ENCODE measurements around the gene TBL2. TPM values are rescaled to one million over a fixed set of nuclear protein-coding genes. Genes with fewer than 3 reads are reported as not detected.

TBL2 gene
- total RNA-seq, 1 experiment from 2014 or later, result 32.3 TPM

DNA sequence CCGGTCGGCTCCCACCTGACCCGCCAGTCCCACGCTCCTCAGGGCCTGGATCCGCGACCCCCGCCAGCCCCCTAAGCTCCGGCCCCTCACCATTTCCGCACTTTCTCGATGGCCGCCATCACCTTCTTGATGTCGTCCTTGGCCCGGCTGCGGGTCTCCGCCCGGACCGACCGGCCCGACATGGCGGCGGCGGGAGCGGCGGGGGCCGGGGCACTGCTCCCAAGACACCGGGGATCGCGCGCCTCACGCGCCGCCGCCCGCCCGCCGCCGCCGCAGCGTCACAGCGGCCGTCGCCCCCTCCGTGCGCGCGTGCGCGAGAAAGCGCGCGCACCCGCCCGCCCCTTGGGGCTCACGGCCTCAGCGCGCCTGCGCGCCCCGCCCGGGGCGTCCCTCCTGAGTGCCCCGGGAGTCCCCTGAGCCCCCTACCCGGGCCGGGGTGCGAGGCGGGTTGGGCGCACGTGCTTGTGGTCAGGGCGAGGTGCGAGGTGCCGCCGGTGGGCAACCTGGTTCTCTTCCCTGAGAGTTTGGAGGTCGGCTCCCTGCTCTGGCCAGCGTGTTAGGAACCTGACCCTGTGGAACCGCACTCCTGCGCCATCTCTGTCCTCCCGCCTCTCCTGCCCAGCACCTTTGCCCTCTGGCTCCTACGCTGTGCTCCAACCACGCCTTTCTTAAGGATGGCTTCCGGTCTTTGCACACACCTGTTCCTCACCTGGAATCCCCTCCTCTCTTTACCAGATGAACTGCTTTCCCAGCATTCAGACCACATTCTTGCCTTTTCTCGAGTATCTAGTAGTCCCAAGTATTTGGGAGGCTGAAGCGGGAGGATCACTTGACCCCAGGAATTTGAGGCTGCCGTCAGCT lies 20.8 kb downstream of the TBL2 start, which contains the start of gene BCL7B (continued):
- TF ChIP-seq MXD4 (CRISPR knock-in tag; IDR thresholded peaks at IDR 0.05; ENCODE audit: borderline replicate concordance), result no peak
- TF ChIP-seq, protein P1, sequence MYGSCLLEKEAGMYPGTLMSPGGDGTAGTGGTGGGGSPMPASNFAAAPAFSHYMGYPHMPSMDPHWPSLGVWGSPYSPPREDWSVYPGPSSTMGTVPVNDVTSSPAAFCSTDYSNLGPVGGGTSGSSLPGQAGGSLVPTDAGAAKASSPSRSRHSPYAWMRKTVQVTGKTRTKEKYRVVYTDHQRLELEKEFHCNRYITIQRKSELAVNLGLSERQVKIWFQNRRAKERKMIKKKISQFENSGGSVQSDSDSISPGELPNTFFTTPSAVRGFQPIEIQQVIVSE (CRISPR knock-in tag; IDR thresholded peaks at IDR 0.05; ENCODE audit: borderline replicate concordance), result no peak
- no peak for TF ChIP-seq ZNF396 (CRISPR knock-in tag; IDR thresholded peaks at IDR 0.05; ENCODE audit: borderline replicate concordance)
- peak; percentile 90 for TF ChIP-seq TEAD4 (CRISPR knock-in tag; IDR thresholded peaks at IDR 0.05)
- TF ChIP-seq JUN (CRISPR knock-in tag; IDR thresholded peaks at IDR 0.05), result peak; percentile 97
- TF ChIP-seq ETV6 (CRISPR knock-in tag; IDR thresholded peaks at IDR 0.05), result peak; percentile 99
- TF ChIP-seq RELA (CRISPR knock-in tag; IDR thresholded peaks at IDR 0.05; ENCODE audit: borderline replicate concordance), result no peak
- 0 out of 2 replicates have a peak, but pooled peaks have one; percentile 67 for TF ChIP-seq ELF4 (CRISPR knock-in tag; IDR thresholded peaks at IDR 0.05; ENCODE audit: low read depth)
- peak; percentile 80 for TF ChIP-seq FOXK1 (CRISPR knock-in tag; IDR thresholded peaks at IDR 0.05)
- TF ChIP-seq FOXP1 (CRISPR knock-in tag; IDR thresholded peaks at IDR 0.05; ENCODE audit: borderline replicate concordance), result peak; percentile 98
- TF ChIP-seq, protein P2, sequence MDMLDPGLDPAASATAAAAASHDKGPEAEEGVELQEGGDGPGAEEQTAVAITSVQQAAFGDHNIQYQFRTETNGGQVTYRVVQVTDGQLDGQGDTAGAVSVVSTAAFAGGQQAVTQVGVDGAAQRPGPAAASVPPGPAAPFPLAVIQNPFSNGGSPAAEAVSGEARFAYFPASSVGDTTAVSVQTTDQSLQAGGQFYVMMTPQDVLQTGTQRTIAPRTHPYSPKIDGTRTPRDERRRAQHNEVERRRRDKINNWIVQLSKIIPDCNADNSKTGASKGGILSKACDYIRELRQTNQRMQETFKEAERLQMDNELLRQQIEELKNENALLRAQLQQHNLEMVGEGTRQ (CRISPR knock-in tag; IDR thresholded peaks at IDR 0.05), result no peak
- TF ChIP-seq EMX1 (CRISPR knock-in tag; IDR thresholded peaks at IDR 0.05), result peak; percentile 37; the same call in 1 of the 2 replicates
- TF ChIP-seq, protein P3, sequence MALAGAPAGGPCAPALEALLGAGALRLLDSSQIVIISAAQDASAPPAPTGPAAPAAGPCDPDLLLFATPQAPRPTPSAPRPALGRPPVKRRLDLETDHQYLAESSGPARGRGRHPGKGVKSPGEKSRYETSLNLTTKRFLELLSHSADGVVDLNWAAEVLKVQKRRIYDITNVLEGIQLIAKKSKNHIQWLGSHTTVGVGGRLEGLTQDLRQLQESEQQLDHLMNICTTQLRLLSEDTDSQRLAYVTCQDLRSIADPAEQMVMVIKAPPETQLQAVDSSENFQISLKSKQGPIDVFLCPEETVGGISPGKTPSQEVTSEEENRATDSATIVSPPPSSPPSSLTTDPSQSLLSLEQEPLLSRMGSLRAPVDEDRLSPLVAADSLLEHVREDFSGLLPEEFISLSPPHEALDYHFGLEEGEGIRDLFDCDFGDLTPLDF (CRISPR knock-in tag; IDR thresholded peaks at IDR 0.05), result peak; percentile 96
- TF ChIP-seq OVOL2 (CRISPR knock-in tag; IDR thresholded peaks at IDR 0.05; ENCODE audit: borderline replicate concordance), result no peak
- TF ChIP-seq, protein P4, sequence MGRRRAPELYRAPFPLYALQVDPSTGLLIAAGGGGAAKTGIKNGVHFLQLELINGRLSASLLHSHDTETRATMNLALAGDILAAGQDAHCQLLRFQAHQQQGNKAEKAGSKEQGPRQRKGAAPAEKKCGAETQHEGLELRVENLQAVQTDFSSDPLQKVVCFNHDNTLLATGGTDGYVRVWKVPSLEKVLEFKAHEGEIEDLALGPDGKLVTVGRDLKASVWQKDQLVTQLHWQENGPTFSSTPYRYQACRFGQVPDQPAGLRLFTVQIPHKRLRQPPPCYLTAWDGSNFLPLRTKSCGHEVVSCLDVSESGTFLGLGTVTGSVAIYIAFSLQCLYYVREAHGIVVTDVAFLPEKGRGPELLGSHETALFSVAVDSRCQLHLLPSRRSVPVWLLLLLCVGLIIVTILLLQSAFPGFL (CRISPR knock-in tag; IDR thresholded peaks at IDR 0.05; ENCODE audit: borderline replicate concordance), result peak; percentile 82; the same call in 1 of the 2 replicates
- TF ChIP-seq, protein P5, sequence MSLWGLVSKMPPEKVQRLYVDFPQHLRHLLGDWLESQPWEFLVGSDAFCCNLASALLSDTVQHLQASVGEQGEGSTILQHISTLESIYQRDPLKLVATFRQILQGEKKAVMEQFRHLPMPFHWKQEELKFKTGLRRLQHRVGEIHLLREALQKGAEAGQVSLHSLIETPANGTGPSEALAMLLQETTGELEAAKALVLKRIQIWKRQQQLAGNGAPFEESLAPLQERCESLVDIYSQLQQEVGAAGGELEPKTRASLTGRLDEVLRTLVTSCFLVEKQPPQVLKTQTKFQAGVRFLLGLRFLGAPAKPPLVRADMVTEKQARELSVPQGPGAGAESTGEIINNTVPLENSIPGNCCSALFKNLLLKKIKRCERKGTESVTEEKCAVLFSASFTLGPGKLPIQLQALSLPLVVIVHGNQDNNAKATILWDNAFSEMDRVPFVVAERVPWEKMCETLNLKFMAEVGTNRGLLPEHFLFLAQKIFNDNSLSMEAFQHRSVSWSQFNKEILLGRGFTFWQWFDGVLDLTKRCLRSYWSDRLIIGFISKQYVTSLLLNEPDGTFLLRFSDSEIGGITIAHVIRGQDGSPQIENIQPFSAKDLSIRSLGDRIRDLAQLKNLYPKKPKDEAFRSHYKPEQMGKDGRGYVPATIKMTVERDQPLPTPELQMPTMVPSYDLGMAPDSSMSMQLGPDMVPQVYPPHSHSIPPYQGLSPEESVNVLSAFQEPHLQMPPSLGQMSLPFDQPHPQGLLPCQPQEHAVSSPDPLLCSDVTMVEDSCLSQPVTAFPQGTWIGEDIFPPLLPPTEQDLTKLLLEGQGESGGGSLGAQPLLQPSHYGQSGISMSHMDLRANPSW (CRISPR knock-in tag; conservative IDR thresholded peaks at IDR 0.05; ENCODE audit: low read depth), result no peak
- TF ChIP-seq, protein P6, sequence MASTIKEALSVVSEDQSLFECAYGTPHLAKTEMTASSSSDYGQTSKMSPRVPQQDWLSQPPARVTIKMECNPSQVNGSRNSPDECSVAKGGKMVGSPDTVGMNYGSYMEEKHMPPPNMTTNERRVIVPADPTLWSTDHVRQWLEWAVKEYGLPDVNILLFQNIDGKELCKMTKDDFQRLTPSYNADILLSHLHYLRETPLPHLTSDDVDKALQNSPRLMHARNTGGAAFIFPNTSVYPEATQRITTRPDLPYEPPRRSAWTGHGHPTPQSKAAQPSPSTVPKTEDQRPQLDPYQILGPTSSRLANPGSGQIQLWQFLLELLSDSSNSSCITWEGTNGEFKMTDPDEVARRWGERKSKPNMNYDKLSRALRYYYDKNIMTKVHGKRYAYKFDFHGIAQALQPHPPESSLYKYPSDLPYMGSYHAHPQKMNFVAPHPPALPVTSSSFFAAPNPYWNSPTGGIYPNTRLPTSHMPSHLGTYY (CRISPR knock-in tag; IDR thresholded peaks at IDR 0.05), result peak; percentile 79; the same call in 1 of the 2 replicates
- no peak for TF ChIP-seq ZNF263 (CRISPR knock-in tag; IDR thresholded peaks at IDR 0.05; ENCODE audit: low read depth)
- TF ChIP-seq ZNF671 (CRISPR knock-in tag; IDR thresholded peaks at IDR 0.05), result no peak
- no peak for TF ChIP-seq NFATC4 (CRISPR knock-in tag; IDR thresholded peaks at IDR 0.05)
- TF ChIP-seq TEAD1 (CRISPR knock-in tag; IDR thresholded peaks at IDR 0.05), result peak; percentile 98
- TF ChIP-seq, protein P7, sequence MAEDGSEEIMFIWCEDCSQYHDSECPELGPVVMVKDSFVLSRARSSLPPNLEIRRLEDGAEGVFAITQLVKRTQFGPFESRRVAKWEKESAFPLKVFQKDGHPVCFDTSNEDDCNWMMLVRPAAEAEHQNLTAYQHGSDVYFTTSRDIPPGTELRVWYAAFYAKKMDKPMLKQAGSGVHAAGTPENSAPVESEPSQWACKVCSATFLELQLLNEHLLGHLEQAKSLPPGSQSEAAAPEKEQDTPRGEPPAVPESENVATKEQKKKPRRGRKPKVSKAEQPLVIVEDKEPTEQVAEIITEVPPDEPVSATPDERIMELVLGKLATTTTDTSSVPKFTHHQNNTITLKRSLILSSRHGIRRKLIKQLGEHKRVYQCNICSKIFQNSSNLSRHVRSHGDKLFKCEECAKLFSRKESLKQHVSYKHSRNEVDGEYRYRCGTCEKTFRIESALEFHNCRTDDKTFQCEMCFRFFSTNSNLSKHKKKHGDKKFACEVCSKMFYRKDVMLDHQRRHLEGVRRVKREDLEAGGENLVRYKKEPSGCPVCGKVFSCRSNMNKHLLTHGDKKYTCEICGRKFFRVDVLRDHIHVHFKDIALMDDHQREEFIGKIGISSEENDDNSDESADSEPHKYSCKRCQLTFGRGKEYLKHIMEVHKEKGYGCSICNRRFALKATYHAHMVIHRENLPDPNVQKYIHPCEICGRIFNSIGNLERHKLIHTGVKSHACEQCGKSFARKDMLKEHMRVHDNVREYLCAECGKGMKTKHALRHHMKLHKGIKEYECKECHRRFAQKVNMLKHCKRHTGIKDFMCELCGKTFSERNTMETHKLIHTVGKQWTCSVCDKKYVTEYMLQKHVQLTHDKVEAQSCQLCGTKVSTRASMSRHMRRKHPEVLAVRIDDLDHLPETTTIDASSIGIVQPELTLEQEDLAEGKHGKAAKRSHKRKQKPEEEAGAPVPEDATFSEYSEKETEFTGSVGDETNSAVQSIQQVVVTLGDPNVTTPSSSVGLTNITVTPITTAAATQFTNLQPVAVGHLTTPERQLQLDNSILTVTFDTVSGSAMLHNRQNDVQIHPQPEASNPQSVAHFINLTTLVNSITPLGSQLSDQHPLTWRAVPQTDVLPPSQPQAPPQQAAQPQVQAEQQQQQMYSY (CRISPR knock-in tag; IDR thresholded peaks at IDR 0.05), result no peak; the same call in 1 of the 2 replicates
- TF ChIP-seq ZBTB21 (CRISPR knock-in tag; IDR thresholded peaks at IDR 0.05; ENCODE audit: borderline replicate concordance), result no peak
- TF ChIP-seq, protein P8, sequence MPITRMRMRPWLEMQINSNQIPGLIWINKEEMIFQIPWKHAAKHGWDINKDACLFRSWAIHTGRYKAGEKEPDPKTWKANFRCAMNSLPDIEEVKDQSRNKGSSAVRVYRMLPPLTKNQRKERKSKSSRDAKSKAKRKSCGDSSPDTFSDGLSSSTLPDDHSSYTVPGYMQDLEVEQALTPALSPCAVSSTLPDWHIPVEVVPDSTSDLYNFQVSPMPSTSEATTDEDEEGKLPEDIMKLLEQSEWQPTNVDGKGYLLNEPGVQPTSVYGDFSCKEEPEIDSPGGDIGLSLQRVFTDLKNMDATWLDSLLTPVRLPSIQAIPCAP (CRISPR knock-in tag; IDR thresholded peaks at IDR 0.05), result peak; percentile 97
- TF ChIP-seq ATF1 (CRISPR knock-in tag; IDR thresholded peaks at IDR 0.05), result peak; percentile 83
- peak; percentile 38 for TF ChIP-seq ZNF121 (CRISPR knock-in tag; IDR thresholded peaks at IDR 0.05)
